RWPE2 (cell line): ENCODE data around the gene MRPL21.
"Not testable (repeated sequence)": the region's sequence is repeated elsewhere in the genome, so short reads cannot be mapped to it uniquely, and the experiment has no call there.

Experiments
- ATAC-seq: fragments of 200-7000 bp; cut with Tn5 transposase; 3 replicates; pipeline ENCODE4 v1.9.1; 2021; ENCODE audit warnings: low read depth
- DNase-seq: peaks from one replicate; pipeline ENCODE4 v3.0.0-alpha.2; 2020; ENCODE audit warnings: low spot score
- H3K27ac ChIP-seq: fragments of 450-650 bp; 2 replicates; pipeline ENCODE4 v1.5.1; 2017; ENCODE audit warnings: mild to moderate bottlenecking; ENCODE audit not compliant: poor library complexity, severe bottlenecking
- H3K27me3 ChIP-seq: fragments of 250-450 bp; sonication (Bioruptor Pico); 2 replicates; pipeline ENCODE4 v1.5.1; 2021; ENCODE audit warnings: mild to moderate bottlenecking, moderate library complexity; ENCODE audit not compliant: insufficient read depth, poor library complexity, severe bottlenecking
- H3K36me3 ChIP-seq: fragments of 250-450 bp; sonication (Bioruptor Pico); 2 replicates; pipeline ENCODE4 v1.5.1; 2020; ENCODE audit warnings: low read depth, mild to moderate bottlenecking, moderate library complexity
- H3K4me1 ChIP-seq: fragments of 250-450 bp; sonication (Bioruptor Pico); 2 replicates; pipeline ENCODE4 v1.5.1; 2021; ENCODE audit warnings: mild to moderate bottlenecking, moderate library complexity; ENCODE audit not compliant: insufficient read depth, poor library complexity, severe bottlenecking
- H3K4me3 ChIP-seq: fragments of 250-450 bp; sonication (Bioruptor Pico); 2 replicates; pipeline ENCODE4 v1.5.1; 2021; ENCODE audit warnings: mild to moderate bottlenecking, moderate library complexity; ENCODE audit not compliant: severe bottlenecking
- H3K9me3 ChIP-seq: fragments of 250-450 bp; sonication (Bioruptor Pico); 2 replicates; pipeline ENCODE4 v1.5.1; 2021; ENCODE audit warnings: mild to moderate bottlenecking, moderate library complexity; ENCODE audit not compliant: severe bottlenecking
- CTCF ChIP-seq: fragments of 450-650 bp; IDR thresholded peaks from one replicate; pipeline ENCODE4 v1.5.1; 2017; ENCODE audit warnings: mild to moderate bottlenecking, moderate library complexity; ENCODE audit not compliant: poor library complexity, severe bottlenecking

MRPL21 gene

DNA sequence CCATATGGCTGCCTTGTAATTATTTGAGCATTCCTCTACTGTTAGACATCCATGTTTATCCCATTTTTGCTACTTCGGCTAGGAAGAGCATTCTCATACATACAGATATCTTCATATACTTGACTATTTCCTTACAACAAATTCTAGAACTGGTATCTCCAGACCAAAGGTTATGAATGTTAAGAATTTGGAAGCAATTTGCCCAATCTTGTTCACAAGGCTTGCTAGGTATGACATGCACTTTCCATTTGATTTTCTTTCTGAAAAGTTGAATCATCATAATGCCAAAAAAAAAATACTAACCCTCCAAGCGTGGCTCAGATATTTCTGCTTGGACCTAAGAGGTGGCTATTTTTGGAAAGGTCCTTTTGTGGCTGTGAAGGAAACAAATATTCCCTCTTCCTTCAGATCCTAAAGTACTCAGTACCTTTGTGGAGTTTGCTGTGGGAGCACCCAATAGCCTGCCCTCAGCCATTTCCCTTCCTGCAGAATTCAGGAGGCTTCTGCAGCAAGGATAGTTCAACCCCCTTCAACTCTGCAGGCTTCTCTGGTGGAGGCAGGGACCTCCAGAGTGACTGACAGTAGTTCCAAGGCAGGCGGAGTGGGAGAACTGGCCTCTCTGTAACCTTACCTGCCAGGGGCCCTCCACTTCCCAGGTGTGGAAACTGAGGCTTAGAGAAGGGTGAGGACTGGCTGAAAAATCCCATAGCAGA is 39.9 kb downstream of the MRPL21 start:
- Histone ChIP-seq H3K4me3 (no peak overlapping the region), H3K27ac (no peak overlapping the region), H3K4me1 (no peaks in the 10 kb centered on the region), H3K36me3 (no peaks in the 10 kb centered on the region), H3K27me3 (no peaks in the 10 kb centered on the region), H3K9me3 (peaks cover 5% of the 10 kb centered on the region)
- no peak for ATAC-seq
- DNase-seq = no peak
- TF ChIP-seq CTCF = no peak

- ATAC-seq (no peak), DNase-seq (no peak)
- no peak overlapping the region for H3K27ac ChIP-seq
- no peaks in the 10 kb centered on the region for H3K36me3 ChIP-seq
- TF ChIP-seq CTCF = no peak
- H3K4me3 ChIP-seq = no peak overlapping the region
- H3K27me3 ChIP-seq = no peaks in the 10 kb centered on the region
- H3K9me3 ChIP-seq = peaks cover 5% of the 10 kb centered on the region
- H3K4me1 ChIP-seq = no peaks in the 10 kb centered on the region
Measured at GRCh38 chr11:68862421-68862820, 41.2 kb downstream of the MRPL21 start.

- ATAC-seq (no peak), DNase-seq (no peak)
- Histone ChIP-seq H3K4me3 (no peak overlapping the region), H3K27ac (no peak overlapping the region), H3K9me3 (peaks cover 4% of the 10 kb centered on the region), H3K27me3 (peaks cover 17% of the 10 kb centered on the region), H3K4me1 (no peaks in the 10 kb centered on the region), H3K36me3 (no peaks in the 10 kb centered on the region)
- no peak for TF ChIP-seq CTCF
Measured at GRCh38 chr11:68859123-68859522, 44.5 kb downstream of the MRPL21 start.

DNA sequence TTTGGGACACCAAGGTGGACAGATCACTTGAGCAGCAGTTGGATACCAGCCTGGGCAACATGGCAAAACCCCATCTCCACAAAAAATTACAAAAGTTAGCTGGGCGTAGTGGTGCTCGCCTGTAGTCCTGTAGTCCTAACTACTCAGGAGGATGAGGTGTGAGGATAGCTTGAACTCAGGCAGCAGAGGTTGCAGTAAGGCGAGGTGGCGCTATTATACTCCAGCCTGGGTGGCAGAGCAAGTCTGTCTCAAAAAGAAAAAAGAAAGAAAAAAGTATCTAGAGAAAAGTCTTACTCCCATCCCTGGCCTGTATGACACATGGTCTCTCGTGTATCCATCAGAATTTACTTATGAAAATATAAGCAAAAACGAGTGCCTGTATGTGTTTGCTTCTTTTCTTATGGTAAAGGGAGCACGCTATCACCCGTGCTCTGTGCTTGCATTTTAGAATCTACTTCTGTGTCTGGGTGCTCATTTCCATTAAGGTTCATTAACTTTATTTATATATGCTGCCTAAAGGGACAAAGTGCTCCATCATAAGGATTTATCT is 46.5 kb downstream of the MRPL21 start:
- no peak overlapping the region for H3K27ac ChIP-seq
- peaks cover 30% of the 10 kb centered on the region for H3K27me3 ChIP-seq
- H3K9me3 ChIP-seq = no peaks in the 10 kb centered on the region
- DNase-seq (no peak), ATAC-seq (peak; percentile 17; the same call in 1 of the 3 replicates)
- no peak overlapping the region for H3K4me3 ChIP-seq
- no peak for TF ChIP-seq CTCF
- no peaks in the 10 kb centered on the region for H3K4me1 ChIP-seq
- H3K36me3 ChIP-seq = no peaks in the 10 kb centered on the region

- not testable (repeated sequence) for H3K36me3 ChIP-seq, DNase-seq, H3K4me3 ChIP-seq, H3K9me3 ChIP-seq, H3K27ac ChIP-seq, ATAC-seq, H3K4me1 ChIP-seq
- peaks cover 30% of the 10 kb centered on the region for H3K27me3 ChIP-seq
Measured at GRCh38 chr11:68856425-68857030, 47.1 kb downstream of the MRPL21 start.
